ENCODE data around the gene TMEM244. TPM values are rescaled to one million over a fixed set of nuclear protein-coding genes. Genes with fewer than 3 reads are reported as not detected.
A peak's percentile ranks its signal among the peaks of the same experiment; 100 is the strongest.

Gene TMEM244
- total and polyA plus RNA-seq, 2 of the 4 experiments (the other 2 are of a cell fraction), result 0.21 to 0.36 TPM

DNA sequence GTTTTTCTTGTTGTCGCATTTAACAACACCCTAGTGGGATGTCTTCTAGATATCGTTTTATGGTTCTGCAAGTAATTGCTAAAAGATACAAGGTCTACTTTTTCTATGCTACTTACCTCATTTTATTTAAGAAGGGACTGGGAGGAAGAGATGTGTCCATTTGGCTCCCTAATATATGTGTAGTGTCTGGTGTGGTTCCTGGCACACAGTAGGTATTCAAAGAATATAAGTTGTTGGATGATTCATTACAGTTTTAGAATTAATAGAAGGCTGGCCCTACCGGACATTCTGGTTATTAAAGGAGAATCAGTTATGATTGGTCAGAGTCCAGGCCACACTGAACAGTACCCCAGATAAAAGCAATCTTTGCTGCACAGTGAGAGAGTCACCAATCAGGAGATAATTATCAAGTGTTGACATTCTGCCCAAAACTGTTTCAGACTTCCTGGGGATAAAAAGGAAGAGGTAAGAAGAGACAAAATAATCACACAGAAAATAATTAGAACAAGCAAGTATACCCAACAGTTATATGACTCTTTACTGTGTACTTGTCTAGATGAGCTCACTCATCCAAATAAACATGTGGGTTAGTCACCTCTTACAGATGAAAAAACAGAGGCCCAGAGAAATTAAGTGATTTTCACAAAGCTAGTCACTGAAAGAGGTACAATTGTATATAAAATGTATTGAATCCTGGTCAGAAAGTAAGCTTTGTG is 7.0 kb downstream of the TMEM244 start:
- peak overlapping the region; percentile 75; the same call in 1 of the 2 replicates for H4K91ac ChIP-seq (ENCODE audit: insufficient read depth, low read depth, low read length)
- intact Hi-C loops (cut with micrococcal nuclease), result no loop called here
- peak; percentile 87 for DNase-seq
- ChIA-PET POLR2A (ENCODE audit: unreplicated experiment) (no interaction called here), CTCF (interaction anchor here (1.0 kb wide), 1 partner anchor 21 kb away, joined by 3 read pairs; no protein-coding TSS in a partner anchor)
- H3K9me3 ChIP-seq (ENCODE audit: control insufficient read depth, insufficient read depth, low read length), result peaks cover 2% of the 10 kb centered on the region; the same call in 1 of the 2 replicates
- no peak overlapping the region for H2AFZ ChIP-seq (replicated peaks; ENCODE audit: low read length, poor library complexity)
- no peak overlapping the region for H4K5ac ChIP-seq (ENCODE audit: low read depth, low read length)
- H3K36me3 ChIP-seq (ENCODE audit: control insufficient read depth, insufficient read depth, low read length), result no peaks in the 10 kb centered on the region
- TF ChIP-seq RCOR1 (IDR thresholded peaks at IDR 0.05; ENCODE audit: insufficient replicate concordance, low read length), result no peak
- no peak for TF ChIP-seq MAZ (IDR thresholded peaks at IDR 0.05; ENCODE audit: borderline replicate concordance, low read depth, low read length)
- TF ChIP-seq FOS (IDR thresholded peaks at IDR 0.05; ENCODE audit: low read depth, low read length), result peak; percentile 76
- TF ChIP-seq BHLHE40 (IDR thresholded peaks at IDR 0.05; ENCODE audit: low read depth, low read length), result 0 out of 2 replicates have a peak, but pooled peaks have one; percentile 8
- peak overlapping the region; percentile 62 for H2BK5ac ChIP-seq (ENCODE audit: low read depth, low read length, poor library complexity, severe bottlenecking)
- H3K9me1 ChIP-seq (ENCODE audit: insufficient read depth, low read length), result peaks cover 7% of the 10 kb centered on the region; the same call in 1 of the 2 replicates
- H3K18ac ChIP-seq (ENCODE audit: low read depth, low read length), result peak overlapping the region; percentile 22; the same call in 1 of the 2 replicates
- H2BK20ac ChIP-seq (ENCODE audit: low read depth, low read length), result peak overlapping the region; percentile 87
- no peak overlapping the region for H3K9ac ChIP-seq (ENCODE audit: low read depth, low read length)
- H2BK120ac ChIP-seq (ENCODE audit: low read depth, low read length), result 0 out of 2 replicates have a peak overlapping the region, but pooled peaks have one; percentile 76
- no peak overlapping the region for H3K27ac ChIP-seq (ENCODE audit: insufficient read depth, low read length)
- dilution Hi-C loops (cut with HindIII; ENCODE audit: low sequenced_read_pairs, unreplicated experiment), result no loop called here
- no CpG with 5 or more reads among the region's 3 CpGs for WGBS, 2 experiments (ENCODE audit: extremely low coverage in 2 of 2, insufficient read length in 1 of 2)
- peak overlapping the region; percentile 71; the same call in 1 of the 2 replicates for H3K4me2 ChIP-seq (ENCODE audit: low read depth, low read length)
- H3K4me1 ChIP-seq (ENCODE audit: control insufficient read depth, insufficient read depth, low read length), result peaks cover 8% of the 10 kb centered on the region
- H2AK5ac ChIP-seq (ENCODE audit: low read depth, low read length), result peak overlapping the region; percentile 70; the same call in 1 of the 2 replicates
- H3K56ac ChIP-seq (ENCODE audit: extremely low read depth, insufficient read depth, low read length), result no peak overlapping the region
- no TSS peak for BruUV-seq (replicated peaks)
- peak; percentile 97 for ATAC-seq (ENCODE audit: low read depth)
- in situ Hi-C loops (cut with MboI; ENCODE audit: low sequenced_read_pairs), result no loop called here
- no peak overlapping the region for H3K23ac ChIP-seq (ENCODE audit: low read depth, low read length)
- no peak overlapping the region for H3K4me3 ChIP-seq (ENCODE audit: insufficient read depth, low read depth, low read length)
- no peaks in the 10 kb centered on the region for H3K27me3 ChIP-seq (ENCODE audit: control insufficient read depth, insufficient read depth, low read length)
- H3K14ac ChIP-seq (replicated peaks; ENCODE audit: low read depth, low read length), result 0 out of 2 replicates have a peak overlapping the region, but pooled peaks have one; percentile 48
- peak overlapping the region; percentile 20; the same call in 1 of the 3 replicates for H2BK15ac ChIP-seq (ENCODE audit: low read depth, low read length)
- peak overlapping the region; percentile 62; the same call in 1 of the 2 replicates for H3K4ac ChIP-seq (ENCODE audit: low read depth, low read length)
- no peaks in the 10 kb centered on the region for H3K79me1 ChIP-seq (ENCODE audit: low read depth in 1 of 2, low read length in 2 of 2)
- no peak overlapping the region for H2AK9ac ChIP-seq (replicated peaks; ENCODE audit: low read depth, low read length, poor library complexity)
- H4K8ac ChIP-seq (ENCODE audit: low read depth in 2 of 2, low read length in 2 of 2), result peak overlapping the region in 1 of 2 experiments; percentile 26; a peak in 2 of 4 replicates
- no peaks in the 10 kb centered on the region for H4K20me1 ChIP-seq (ENCODE audit: insufficient read depth, low read length)

Data from IMR-90 (cell line).